GM19324 (cell line): ENCODE data around the gene GAS6.
"Not testable (repeated sequence)": the region's sequence is repeated elsewhere in the genome, so short reads cannot be mapped to it uniquely, and the experiment has no call there.

Experiments used
- ATAC-seq: cut with Tn5 transposase; IDR thresholded peaks from one replicate; pipeline ENCODE4 v1.9.1; 2021; ENCODE audit warnings: mild to moderate bottlenecking, moderate library complexity; ENCODE audit not compliant: unreplicated experiment, low FRiP score

The GAS6 gene

GRCh38 chr13:113842336-113843062, 21.4 kb downstream of the GAS6 start:
- ATAC-seq: no peak

GRCh38 chr13:113841353-113841650, 22.6 kb downstream of the GAS6 start:
- no peak for ATAC-seq

GRCh38 chr13:113840541-113841352, 23.1 kb downstream of the GAS6 start:
- ATAC-seq: no peak

- no peak for ATAC-seq
Measured at GRCh38 chr13:113839536-113840204, 24.2 kb downstream of the GAS6 start.

GRCh38 chr13:113838711-113839201, 25.1 kb downstream of the GAS6 start:
- ATAC-seq: no peak

GRCh38 chr13:113837560-113838355, 26.1 kb downstream of the GAS6 start:
- no peak for ATAC-seq

- ATAC-seq: no peak
Measured at GRCh38 chr13:113836768-113837559, 26.9 kb downstream of the GAS6 start.

GRCh38 chr13:113835461-113836270, 28.2 kb downstream of the GAS6 start:
- no peak for ATAC-seq

- no peak for ATAC-seq
Measured at GRCh38 chr13:113834496-113835200, 29.2 kb downstream of the GAS6 start.

- ATAC-seq: not testable (repeated sequence)
Measured at GRCh38 chr13:113834006-113834405, 29.9 kb downstream of the GAS6 start.

- no peak for ATAC-seq
Measured at GRCh38 chr13:113833111-113833830, 30.6 kb downstream of the GAS6 start.

- no peak for ATAC-seq
Measured at GRCh38 chr13:113832631-113833030, 31.2 kb downstream of the GAS6 start.

- no peak for ATAC-seq
Measured at GRCh38 chr13:113832205-113832604, 31.7 kb downstream of the GAS6 start.

- no peak for ATAC-seq
Measured at GRCh38 chr13:113831061-113831460, 32.8 kb downstream of the GAS6 start.

- ATAC-seq: not testable (repeated sequence)
Measured at GRCh38 chr13:113830426-113830950, 33.4 kb downstream of the GAS6 start.

- no peak for ATAC-seq
Measured at GRCh38 chr13:113828282-113828825, 35.5 kb downstream of the GAS6 start.

- no peak for ATAC-seq
Measured at GRCh38 chr13:113827021-113827420, 36.9 kb downstream of the GAS6 start.
